SK-N-SH (cell line): ENCODE measurements around the gene DHX15. TPM values are rescaled to one million over a fixed set of nuclear protein-coding genes. Genes with fewer than 3 reads are reported as not detected.

Experiments
- CTCF ChIA-PET: fragments of 300-600, 350-600 bp; formaldehyde crosslinking; extraction: SDS; loops from one replicate; lab custom pipeline; 2021; lab: Yijun Ruan, JAX
- POLR2A ChIA-PET: fragments of 350-600 bp; sonication (Branson Sonifier 250); formaldehyde crosslinking; extraction: SDS; loops from one replicate; lab custom pipeline; 2020; ENCODE audit warnings: antibody characterized with exemption, inconsistent platforms; lab: Yijun Ruan, JAX
- DNase-seq: peaks from one replicate; pipeline ENCODE4 v3.0.0; 2012
- H2AFZ ChIP-seq: fragments of 200-600 bp; sonication (generic); 2 replicates; pipeline ENCODE4 v1.8.1; 2016; ENCODE audit warnings: antibody characterized with exemption, mild to moderate bottlenecking, low read depth
- H3F3A ChIP-seq: fragments of 200-600 bp; sonication (generic); replicated peaks from 2 replicates; pipeline ENCODE3; 2016; ENCODE audit warnings: antibody characterized with exemption, mild to moderate bottlenecking; ENCODE audit not compliant: insufficient read depth
- H3K27ac ChIP-seq, 2 experiments: fragments of 200-500 bp in 1 of 2; fragments of 200-600 bp in 1 of 2; sonication (Bioruptor generic) in 1 of 2; sonication (generic), shearing (Covaris generic) in 1 of 2; 2 replicates each; pipeline versions ENCODE4 v1.5.1 to v1.6.1; 2014 to 2016; ENCODE audit warnings: low read depth in 2 of 2, inconsistent platforms in 1 of 2, low read length in 1 of 2, mild to moderate bottlenecking in 1 of 2, mixed read lengths in 1 of 2
- H3K27me3 ChIP-seq: fragments of 200-600 bp; sonication (generic), shearing (Covaris generic); 2 replicates; pipeline ENCODE4 v1.6.1; 2016; ENCODE audit warnings: mixed run types; ENCODE audit not compliant: insufficient read depth
- H3K36me3 ChIP-seq, 2 experiments: fragments of 200-500 bp in 1 of 2; fragments of 200-600 bp in 1 of 2; sonication (Bioruptor generic) in 1 of 2; sonication (generic) in 1 of 2; replicated peaks in 1 of 2; 2 replicates each; pipeline versions ENCODE3 to v1.5.1; 2014 to 2016; ENCODE audit warnings: low read length in 1 of 2, mild to moderate bottlenecking in 1 of 2; ENCODE audit not compliant: insufficient read depth in 2 of 2, control insufficient read depth in 1 of 2
- H3K4me1 ChIP-seq, 2 experiments: fragments of 200-500 bp in 1 of 2; fragments of 200-600 bp in 1 of 2; sonication (Bioruptor generic) in 1 of 2; sonication (generic), shearing (Covaris generic) in 1 of 2; 2 replicates each; pipeline versions ENCODE4 v1.5.1 to v1.6.1; 2014 to 2016; ENCODE audit warnings: low read depth in 1 of 2, low read length in 1 of 2, mixed run types in 1 of 2; ENCODE audit not compliant: insufficient read depth in 2 of 2, control insufficient read depth in 1 of 2
- H3K4me2 ChIP-seq: fragments of 200-600 bp; sonication (generic), shearing (Covaris generic); 2 replicates; pipeline ENCODE4 v1.6.1; 2017; ENCODE audit warnings: mixed run types
- H3K4me3 ChIP-seq, 2 experiments: fragments of 200-500 bp in 1 of 2; fragments of 200-600 bp in 1 of 2; sonication (Bioruptor generic) in 1 of 2; sonication (generic), shearing (Covaris generic) in 1 of 2; 2 replicates each; pipeline versions ENCODE4 v1.5.1 to v1.8.1; 2014 to 2016; ENCODE audit warnings: low read depth in 2 of 2, inconsistent platforms in 1 of 2, low read length in 1 of 2, mild to moderate bottlenecking in 1 of 2, mixed read lengths in 1 of 2, moderate library complexity in 1 of 2
- H3K79me2 ChIP-seq: fragments of 200-600 bp; sonication (generic); 2 replicates; pipeline ENCODE4 v1.8.1; 2017; ENCODE audit warnings: mild to moderate bottlenecking; ENCODE audit not compliant: insufficient read depth
- H3K9ac ChIP-seq: fragments of 200-600 bp; sonication (generic); 2 replicates; pipeline ENCODE4 v1.6.1; 2017; ENCODE audit warnings: mixed run types
- H3K9me2 ChIP-seq: fragments of 200-600 bp; sonication (generic); 2 replicates; pipeline ENCODE4 v1.6.1; 2017; ENCODE audit warnings: mixed run types
- H3K9me3 ChIP-seq: fragments of 200-600 bp; sonication (generic); 2 replicates; pipeline ENCODE4 v1.6.1; 2017; ENCODE audit warnings: mixed run types, mild to moderate bottlenecking, moderate library complexity
- H4K20me1 ChIP-seq: fragments of 200-600 bp; sonication (generic); 2 replicates; pipeline ENCODE4 v1.6.1; 2017; ENCODE audit warnings: mild to moderate bottlenecking, mixed run types; ENCODE audit not compliant: insufficient read depth
- ELF1 ChIP-seq: IDR thresholded peaks from 2 replicates; pipeline ENCODE4 v1.4.0; 2012
- EP300 ChIP-seq, 2 experiments: IDR thresholded peaks; 2 replicates each; pipeline versions ENCODE4 v1.4.0 to v1.6.1; 2012; ENCODE audit warnings: borderline replicate concordance in 1 of 2, low read depth in 1 of 2, low read length in 1 of 2
- FOSL2 ChIP-seq: IDR thresholded peaks from 2 replicates; pipeline ENCODE4 v1.4.0; 2012; ENCODE audit warnings: low read depth, mild to moderate bottlenecking, moderate library complexity, borderline replicate concordance
- MXI1 ChIP-seq: IDR thresholded peaks from 2 replicates; pipeline ENCODE4 v1.6.1; 2012; ENCODE audit warnings: mild to moderate bottlenecking, low read depth, low read length, improper control_type of control experiment
- NRF1 ChIP-seq: IDR thresholded peaks from 2 replicates; pipeline ENCODE4 v1.6.1; 2012; ENCODE audit warnings: low read depth, mild to moderate bottlenecking, low read length
- SIN3A ChIP-seq: IDR thresholded peaks from 2 replicates; pipeline ENCODE4 v1.6.1; 2012; ENCODE audit warnings: low read depth, mild to moderate bottlenecking, low read length, moderate library complexity, borderline replicate concordance
- TAF1 ChIP-seq: IDR thresholded peaks from 2 replicates; pipeline ENCODE4 v1.6.1; 2012; ENCODE audit warnings: low read depth, mild to moderate bottlenecking, low read length, moderate library complexity, borderline replicate concordance
- TEAD4 ChIP-seq: IDR thresholded peaks from 2 replicates; pipeline ENCODE4 v1.4.0; 2012; ENCODE audit warnings: mild to moderate bottlenecking, borderline replicate concordance; ENCODE audit not compliant: insufficient read depth
- polyA plus RNA-seq, 3 experiments: library from polyadenylated mRNA; depleted of rRNA; stranded (reverse); fragments of >200 nt; gene quantifications; 2 replicates each; pipeline ENCODE4 v1.2.3, GENCODE V29; 2012
- TF ChIP-seq, protein P1 (sequence below): IDR thresholded peaks from 2 replicates; pipeline ENCODE4 v1.4.0; 2012; ENCODE audit warnings: low read depth, borderline replicate concordance
- TF ChIP-seq, protein P2 (sequence below): fragments of 200-600 bp; sonication (generic); IDR thresholded peaks from 2 replicates; pipeline ENCODE4 v1.6.1; 2017; ENCODE audit warnings: antibody characterized with exemption, mild to moderate bottlenecking, moderate library complexity

DHX15 gene
- polyA plus RNA-seq, 1 of the 3 experiments (the other 2 are of a cell fraction) = 63.3 TPM

DNA sequence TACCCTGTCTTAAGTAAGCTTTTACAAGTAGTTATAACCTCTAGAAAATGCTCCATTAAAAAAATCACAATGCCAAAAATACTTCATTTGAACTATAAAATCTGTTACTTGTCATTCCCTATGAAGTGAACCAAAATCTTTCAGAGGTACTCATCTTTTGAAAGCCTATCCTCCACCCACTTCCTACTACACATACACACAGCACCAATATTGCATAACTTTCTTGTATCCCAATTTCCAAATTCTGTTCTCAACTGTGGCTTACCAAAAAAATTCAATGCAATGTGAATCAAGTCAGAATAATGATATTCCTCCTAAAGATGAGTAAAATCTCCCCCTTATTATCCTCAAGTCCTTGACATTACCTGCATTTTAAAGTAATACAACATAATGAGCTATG, 15.9 kb downstream of the DHX15 start:
- TF ChIP-seq, protein P1, sequence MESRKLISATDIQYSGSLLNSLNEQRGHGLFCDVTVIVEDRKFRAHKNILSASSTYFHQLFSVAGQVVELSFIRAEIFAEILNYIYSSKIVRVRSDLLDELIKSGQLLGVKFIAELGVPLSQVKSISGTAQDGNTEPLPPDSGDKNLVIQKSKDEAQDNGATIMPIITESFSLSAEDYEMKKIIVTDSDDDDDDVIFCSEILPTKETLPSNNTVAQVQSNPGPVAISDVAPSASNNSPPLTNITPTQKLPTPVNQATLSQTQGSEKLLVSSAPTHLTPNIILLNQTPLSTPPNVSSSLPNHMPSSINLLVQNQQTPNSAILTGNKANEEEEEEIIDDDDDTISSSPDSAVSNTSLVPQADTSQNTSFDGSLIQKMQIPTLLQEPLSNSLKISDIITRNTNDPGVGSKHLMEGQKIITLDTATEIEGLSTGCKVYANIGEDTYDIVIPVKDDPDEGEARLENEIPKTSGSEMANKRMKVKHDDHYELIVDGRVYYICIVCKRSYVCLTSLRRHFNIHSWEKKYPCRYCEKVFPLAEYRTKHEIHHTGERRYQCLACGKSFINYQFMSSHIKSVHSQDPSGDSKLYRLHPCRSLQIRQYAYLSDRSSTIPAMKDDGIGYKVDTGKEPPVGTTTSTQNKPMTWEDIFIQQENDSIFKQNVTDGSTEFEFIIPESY = no peak
- TF ChIP-seq TEAD4 (no peak), FOSL2 (no peak), EP300 (IDR thresholded peaks at IDR 0.05; ENCODE audit: borderline replicate concordance in 1 of 2, low read depth in 1 of 2, low read length in 1 of 2) (no peak)
- Histone ChIP-seq H3K27me3 (no peaks in the 10 kb centered on the region), H3K27ac (no peak overlapping the region), H3K36me3 (peaks cover 56 to 73% of the 10 kb centered on the region in 2 experiments), H4K20me1 (peaks cover 100% of the 10 kb centered on the region), H3K9me3 (no peaks in the 10 kb centered on the region), H2AFZ (no peak overlapping the region), H3K9me2 (no peaks in the 10 kb centered on the region), H3K4me1 (peaks cover 2 to 4% of the 10 kb centered on the region in 2 experiments; a peak in 3 of 4 replicates), H3K9ac (no peak overlapping the region), H3F3A (peaks cover 15% of the 10 kb centered on the region), H3K79me2 (peaks cover 100% of the 10 kb centered on the region), H3K4me2 (no peak overlapping the region), H3K4me3 (no peak overlapping the region)
- CTCF ChIA-PET = interaction anchor here (2.6 kb wide), 1 partner anchor 18 kb away, joined by 14 read pairs; no protein-coding TSS in a partner anchor
- POLR2A ChIA-PET = no interaction called here
- no peak for DNase-seq

- DNase-seq = no peak
- peaks cover 99% of the 10 kb centered on the region for H4K20me1 ChIP-seq
- no peak overlapping the region for H3K4me2 ChIP-seq
- H3K27ac ChIP-seq = peak overlapping the region in 1 of 2 experiments; percentile 9; a peak in 1 of 4 replicates
- H3K4me3 ChIP-seq = no peak overlapping the region
- TF ChIP-seq MXI1 = no peak
- TF ChIP-seq TAF1 = no peak
- TF ChIP-seq, protein P2, sequence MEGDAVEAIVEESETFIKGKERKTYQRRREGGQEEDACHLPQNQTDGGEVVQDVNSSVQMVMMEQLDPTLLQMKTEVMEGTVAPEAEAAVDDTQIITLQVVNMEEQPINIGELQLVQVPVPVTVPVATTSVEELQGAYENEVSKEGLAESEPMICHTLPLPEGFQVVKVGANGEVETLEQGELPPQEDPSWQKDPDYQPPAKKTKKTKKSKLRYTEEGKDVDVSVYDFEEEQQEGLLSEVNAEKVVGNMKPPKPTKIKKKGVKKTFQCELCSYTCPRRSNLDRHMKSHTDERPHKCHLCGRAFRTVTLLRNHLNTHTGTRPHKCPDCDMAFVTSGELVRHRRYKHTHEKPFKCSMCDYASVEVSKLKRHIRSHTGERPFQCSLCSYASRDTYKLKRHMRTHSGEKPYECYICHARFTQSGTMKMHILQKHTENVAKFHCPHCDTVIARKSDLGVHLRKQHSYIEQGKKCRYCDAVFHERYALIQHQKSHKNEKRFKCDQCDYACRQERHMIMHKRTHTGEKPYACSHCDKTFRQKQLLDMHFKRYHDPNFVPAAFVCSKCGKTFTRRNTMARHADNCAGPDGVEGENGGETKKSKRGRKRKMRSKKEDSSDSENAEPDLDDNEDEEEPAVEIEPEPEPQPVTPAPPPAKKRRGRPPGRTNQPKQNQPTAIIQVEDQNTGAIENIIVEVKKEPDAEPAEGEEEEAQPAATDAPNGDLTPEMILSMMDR = no peak
- no peak for TF ChIP-seq NRF1
- TF ChIP-seq SIN3A = no peak
- TF ChIP-seq ELF1 = no peak
- TF ChIP-seq, all 33 proteins: peak for 0
- H3K27me3 ChIP-seq = no peaks in the 10 kb centered on the region
- H3F3A ChIP-seq = peaks cover 26% of the 10 kb centered on the region
- no peak overlapping the region for H2AFZ ChIP-seq
- H3K9me3 ChIP-seq = no peaks in the 10 kb centered on the region
- H3K9me2 ChIP-seq = no peaks in the 10 kb centered on the region
- peaks cover 0 to 6% of the 10 kb centered on the region in 2 experiments; a peak in 2 of 4 replicates for H3K4me1 ChIP-seq
- ChIA-PET POLR2A (no interaction called here), CTCF (interaction anchor here (1.1 kb wide), 1 partner anchor 14 kb away, joined by 3 read pairs; no protein-coding TSS in a partner anchor)
- peaks cover 43 to 56% of the 10 kb centered on the region in 2 experiments for H3K36me3 ChIP-seq
- H3K79me2 ChIP-seq = peaks cover 100% of the 10 kb centered on the region
- H3K9ac ChIP-seq = no peak overlapping the region
Observed at GRCh38 chr4:24565054-24565453, 19.3 kb downstream of the DHX15 start.
